HEK293 (cell line): ENCODE data around the gene HPSE2.
"Not testable (repeated sequence)": the region's sequence is repeated elsewhere in the genome, so short reads cannot be mapped to it uniquely, and the experiment has no call there.

ENCODE experiments used
- CTCF ChIA-PET: fragments of 350-600 bp; formaldehyde crosslinking; extraction: SDS; loops from one replicate; lab custom pipeline; 2021; ENCODE audit warnings: antibody characterized with exemption; lab: Yijun Ruan, JAX
- POLR2A ChIA-PET: fragments of 300-600 bp; formaldehyde crosslinking; extraction: SDS; loops from one replicate; lab custom pipeline; 2020; ENCODE audit warnings: antibody characterized with exemption, inconsistent platforms; lab: Yijun Ruan, JAX
- H3K27ac ChIP-seq: fragments of 200-500 bp; sonication (Bioruptor generic); 2 replicates; pipeline ENCODE4 v1.5.1; 2014; ENCODE audit warnings: low read depth, low read length, control low read depth, inconsistent platforms; ENCODE audit errors: extremely low read depth
- H3K36me3 ChIP-seq, 2 experiments: fragments of 200-500 bp in 1 of 2; sonication (Bioruptor generic) in 1 of 2; 1 replicate in 1 of 2; 2 replicates in 1 of 2; pipeline ENCODE4 v1.5.1; 2014 to 2017; ENCODE audit warnings: inconsistent platforms in 2 of 2, low read length in 2 of 2; ENCODE audit not compliant: control insufficient read depth in 2 of 2, insufficient read depth in 1 of 2
- H3K4me1 ChIP-seq: fragments of 200-500 bp; sonication (Bioruptor generic); 2 replicates; pipeline ENCODE4 v1.5.1; 2014; ENCODE audit warnings: mild to moderate bottlenecking, low read length, inconsistent platforms; ENCODE audit not compliant: control insufficient read depth, insufficient read depth
- H3K4me3 ChIP-seq: 2 replicates; pipeline ENCODE4 v1.5.1; 2011; ENCODE audit warnings: low read depth, mild to moderate bottlenecking, control low read depth, low read length, moderate library complexity
- H3K9me3 ChIP-seq: fragments of 200-500 bp; sonication (Bioruptor generic); 2 replicates; pipeline ENCODE4 v1.5.1; 2014; ENCODE audit warnings: low read depth, low read length, inconsistent platforms; ENCODE audit not compliant: control insufficient read depth, insufficient read depth
- BCL11B ChIP-seq: fragments of 450-650 bp; formaldehyde crosslinking; IDR thresholded peaks from 2 replicates; pipeline ENCODE4 v1.5.1; 2016; ENCODE audit warnings: low read depth, missing biosample characterization, missing genetic modification characterization
- HOXC10 ChIP-seq: sonication (generic); formaldehyde crosslinking; IDR thresholded peaks from 2 replicates; pipeline ENCODE4 v1.8.1; 2023; ENCODE audit warnings: mild to moderate bottlenecking, missing genetic modification reagents
- RBAK ChIP-seq: fragments of 450-650 bp; formaldehyde crosslinking; IDR thresholded peaks from 2 replicates; pipeline ENCODE4 v1.5.1; 2016; ENCODE audit warnings: missing biosample characterization, missing genetic modification characterization
- YY2 ChIP-seq: fragments of 450-650 bp; formaldehyde crosslinking; IDR thresholded peaks from 2 replicates; pipeline ENCODE4 v1.5.1; 2016; ENCODE audit warnings: missing biosample characterization, missing genetic modification characterization
- ZBTB11 ChIP-seq: fragments of 450-650 bp; formaldehyde crosslinking; conservative IDR thresholded peaks from 2 replicates; pipeline ENCODE4 v1.5.1; 2016; ENCODE audit warnings: low read depth, missing biosample characterization, missing genetic modification characterization
- ZBTB44 ChIP-seq: fragments of 450-650 bp; IDR thresholded peaks from 2 replicates; pipeline ENCODE4 v1.5.1; 2018; ENCODE audit warnings: missing biosample characterization, mild to moderate bottlenecking, missing genetic modification characterization
- ZBTB7A ChIP-seq: fragments of 450-650 bp; formaldehyde crosslinking; IDR thresholded peaks from 2 replicates; pipeline ENCODE4 v1.5.1; 2016; ENCODE audit warnings: low read depth, missing biosample characterization, missing genetic modification characterization
- ZNF184 ChIP-seq: fragments of 450-650 bp; IDR thresholded peaks from 2 replicates; pipeline ENCODE4 v1.5.1; 2018; ENCODE audit warnings: missing biosample characterization, mild to moderate bottlenecking, missing genetic modification characterization
- ZNF214 ChIP-seq: fragments of 450-650 bp; formaldehyde crosslinking; IDR thresholded peaks from 2 replicates; pipeline ENCODE4 v1.5.1; 2017; ENCODE audit warnings: missing biosample characterization, mild to moderate bottlenecking, missing genetic modification characterization, borderline replicate concordance
- ZNF23 ChIP-seq: fragments of 450-650 bp; formaldehyde crosslinking; IDR thresholded peaks from 2 replicates; pipeline ENCODE4 v1.5.1; 2016; ENCODE audit warnings: missing biosample characterization, missing genetic modification characterization, borderline replicate concordance
- ZNF239 ChIP-seq: fragments of 450-650 bp; formaldehyde crosslinking; IDR thresholded peaks from 2 replicates; pipeline ENCODE4 v1.5.1; 2016; ENCODE audit warnings: missing biosample characterization, missing genetic modification characterization
- ZNF24 ChIP-seq: fragments of 450-650 bp; formaldehyde crosslinking; IDR thresholded peaks from 2 replicates; pipeline ENCODE4 v1.5.1; 2016; ENCODE audit warnings: missing biosample characterization, missing genetic modification characterization
- ZNF335 ChIP-seq: fragments of 450-650 bp; formaldehyde crosslinking; conservative IDR thresholded peaks from 2 replicates; pipeline ENCODE4 v1.5.1; 2016; ENCODE audit warnings: missing biosample characterization, missing genetic modification characterization
- ZNF514 ChIP-seq: fragments of 450-650 bp; formaldehyde crosslinking; IDR thresholded peaks from 2 replicates; pipeline ENCODE4 v1.5.1; 2016; ENCODE audit warnings: missing biosample characterization, missing genetic modification characterization
- ZNF548 ChIP-seq: fragments of 450-650 bp; formaldehyde crosslinking; IDR thresholded peaks from 2 replicates; pipeline ENCODE4 v1.5.1; 2016; ENCODE audit warnings: missing biosample characterization, missing genetic modification characterization
- ZNF658 ChIP-seq: fragments of 450-650 bp; formaldehyde crosslinking; IDR thresholded peaks from 2 replicates; pipeline ENCODE4; 2016; ENCODE audit warnings: missing biosample characterization, missing genetic modification characterization
- ZNF792 ChIP-seq: fragments of 450-650 bp; formaldehyde crosslinking; IDR thresholded peaks from 2 replicates; pipeline ENCODE4 v1.5.1; 2016; ENCODE audit warnings: missing biosample characterization, missing genetic modification characterization
- ZNF837 ChIP-seq: fragments of 450-650 bp; formaldehyde crosslinking; IDR thresholded peaks from 2 replicates; pipeline ENCODE4 v1.5.1; 2016; ENCODE audit warnings: missing biosample characterization, missing genetic modification characterization
- ZXDB ChIP-seq: fragments of 450-650 bp; formaldehyde crosslinking; IDR thresholded peaks from 2 replicates; pipeline ENCODE4 v1.5.1; 2016; ENCODE audit warnings: missing biosample characterization, missing genetic modification characterization
- TF ChIP-seq, protein P1 (sequence below): fragments of 450-650 bp; formaldehyde crosslinking; IDR thresholded peaks from 2 replicates; pipeline ENCODE4 v1.5.1; 2016; ENCODE audit warnings: missing biosample characterization, missing genetic modification characterization
- TF ChIP-seq, protein P2 (sequence below): fragments of 450-650 bp; formaldehyde crosslinking; IDR thresholded peaks from 2 replicates; pipeline ENCODE4 v1.5.1; 2016; ENCODE audit warnings: missing biosample characterization, missing genetic modification characterization

The HPSE2 gene

GRCh38 chr10:98511876-98512275 is 723.8 kb downstream of the HPSE2 start (continued):
- TF ChIP-seq, protein P1, sequence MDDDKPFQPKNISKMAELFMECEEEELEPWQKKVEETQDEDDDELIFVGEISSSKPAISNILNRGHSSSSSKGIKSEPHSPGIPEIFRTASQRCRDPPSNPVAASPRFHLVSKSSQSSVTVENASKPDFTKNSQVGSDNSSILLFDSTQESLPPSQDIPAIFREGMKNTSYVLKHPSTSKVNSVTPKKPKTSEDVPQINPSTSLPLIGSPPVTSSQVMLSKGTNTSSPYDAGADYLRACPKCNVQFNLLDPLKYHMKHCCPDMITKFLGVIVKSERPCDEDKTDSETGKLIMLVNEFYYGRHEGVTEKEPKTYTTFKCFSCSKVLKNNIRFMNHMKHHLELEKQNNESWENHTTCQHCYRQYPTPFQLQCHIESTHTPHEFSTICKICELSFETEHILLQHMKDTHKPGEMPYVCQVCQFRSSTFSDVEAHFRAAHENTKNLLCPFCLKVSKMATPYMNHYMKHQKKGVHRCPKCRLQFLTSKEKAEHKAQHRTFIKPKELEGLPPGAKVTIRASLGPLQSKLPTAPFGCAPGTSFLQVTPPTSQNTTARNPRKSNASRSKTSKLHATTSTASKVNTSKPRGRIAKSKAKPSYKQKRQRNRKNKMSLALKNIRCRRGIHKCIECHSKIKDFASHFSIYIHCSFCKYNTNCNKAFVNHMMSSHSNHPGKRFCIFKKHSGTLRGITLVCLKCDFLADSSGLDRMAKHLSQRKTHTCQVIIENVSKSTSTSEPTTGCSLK (tag by site-specific recombination) = no peak
- TF ChIP-seq ZNF548 (tag by site-specific recombination) = no peak

- CTCF ChIA-PET = no interaction called here
- Histone ChIP-seq H3K27ac (no peak overlapping the region), H3K9me3 (no peaks in the 10 kb centered on the region)
- TF ChIP-seq ZNF24 (tag by site-specific recombination) (no peak), BCL11B (no peak), ZNF335 (tag by site-specific recombination) (no peak), ZNF184 (no peak), ZBTB44 (no peak), ZNF792 (tag by site-specific recombination) (no peak), ZNF239 (tag by site-specific recombination) (no peak), ZBTB11 (tag by site-specific recombination) (no peak)
- TF ChIP-seq, all 188 proteins: peak for 0
- no peak overlapping the region for H3K4me3 ChIP-seq
- POLR2A ChIA-PET = no interaction called here
- H3K36me3 ChIP-seq = no peaks in the 10 kb centered on the region
- H3K4me1 ChIP-seq = no peaks in the 10 kb centered on the region
Measured at GRCh38 chr10:98510412-98510995, 725.1 kb downstream of the HPSE2 start.

- Histone ChIP-seq H3K4me1 (no peaks in the 10 kb centered on the region), H3K4me3 (no peak overlapping the region)
- TF ChIP-seq ZNF514 = no peak
- TF ChIP-seq RBAK = no peak
- TF ChIP-seq HOXC10 = no peak
- no peak for TF ChIP-seq ZNF23 (tag by site-specific recombination)
- TF ChIP-seq, protein P2, sequence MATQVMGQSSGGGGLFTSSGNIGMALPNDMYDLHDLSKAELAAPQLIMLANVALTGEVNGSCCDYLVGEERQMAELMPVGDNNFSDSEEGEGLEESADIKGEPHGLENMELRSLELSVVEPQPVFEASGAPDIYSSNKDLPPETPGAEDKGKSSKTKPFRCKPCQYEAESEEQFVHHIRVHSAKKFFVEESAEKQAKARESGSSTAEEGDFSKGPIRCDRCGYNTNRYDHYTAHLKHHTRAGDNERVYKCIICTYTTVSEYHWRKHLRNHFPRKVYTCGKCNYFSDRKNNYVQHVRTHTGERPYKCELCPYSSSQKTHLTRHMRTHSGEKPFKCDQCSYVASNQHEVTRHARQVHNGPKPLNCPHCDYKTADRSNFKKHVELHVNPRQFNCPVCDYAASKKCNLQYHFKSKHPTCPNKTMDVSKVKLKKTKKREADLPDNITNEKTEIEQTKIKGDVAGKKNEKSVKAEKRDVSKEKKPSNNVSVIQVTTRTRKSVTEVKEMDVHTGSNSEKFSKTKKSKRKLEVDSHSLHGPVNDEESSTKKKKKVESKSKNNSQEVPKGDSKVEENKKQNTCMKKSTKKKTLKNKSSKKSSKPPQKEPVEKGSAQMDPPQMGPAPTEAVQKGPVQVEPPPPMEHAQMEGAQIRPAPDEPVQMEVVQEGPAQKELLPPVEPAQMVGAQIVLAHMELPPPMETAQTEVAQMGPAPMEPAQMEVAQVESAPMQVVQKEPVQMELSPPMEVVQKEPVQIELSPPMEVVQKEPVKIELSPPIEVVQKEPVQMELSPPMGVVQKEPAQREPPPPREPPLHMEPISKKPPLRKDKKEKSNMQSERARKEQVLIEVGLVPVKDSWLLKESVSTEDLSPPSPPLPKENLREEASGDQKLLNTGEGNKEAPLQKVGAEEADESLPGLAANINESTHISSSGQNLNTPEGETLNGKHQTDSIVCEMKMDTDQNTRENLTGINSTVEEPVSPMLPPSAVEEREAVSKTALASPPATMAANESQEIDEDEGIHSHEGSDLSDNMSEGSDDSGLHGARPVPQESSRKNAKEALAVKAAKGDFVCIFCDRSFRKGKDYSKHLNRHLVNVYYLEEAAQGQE (tag by site-specific recombination) = no peak
- no peak for TF ChIP-seq ZXDB (tag by site-specific recombination)
- TF ChIP-seq ZNF837 (tag by site-specific recombination) = no peak
- no peak for TF ChIP-seq ZBTB7A
- TF ChIP-seq YY2 (tag by site-specific recombination) = no peak
- no peak for TF ChIP-seq ZNF214 (tag by site-specific recombination)
- TF ChIP-seq ZNF658 = no peak
- TF ChIP-seq, all 188 proteins: peak for 0
- POLR2A ChIA-PET = no interaction called here
- Histone ChIP-seq H3K36me3 (no peaks in the 10 kb centered on the region), H3K27ac (no peak overlapping the region), H3K9me3 (no peaks in the 10 kb centered on the region)
- CTCF ChIA-PET = no interaction called here
Measured at GRCh38 chr10:98509745-98510144, 725.9 kb downstream of the HPSE2 start.

DNA sequence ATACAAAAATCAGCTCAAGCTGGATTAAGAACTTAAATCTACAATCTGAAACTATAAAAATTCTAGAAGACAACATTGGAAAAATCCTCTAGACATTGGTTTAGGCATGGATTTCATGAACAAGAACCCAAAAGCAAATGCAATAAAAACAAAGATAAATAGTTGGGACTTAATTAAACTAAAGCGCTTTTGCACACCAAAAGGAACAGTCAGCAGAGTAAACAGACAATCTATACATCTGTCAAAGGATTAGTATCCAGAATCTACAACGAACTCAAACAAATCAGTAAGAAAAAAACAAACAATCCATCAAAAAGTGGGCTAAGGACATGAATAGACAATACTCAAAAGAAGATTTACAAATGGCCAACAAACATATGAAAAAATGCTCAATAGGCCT is 733.1 kb downstream of the HPSE2 start:
- H3K4me3 ChIP-seq, CTCF ChIA-PET, H3K4me1 ChIP-seq, H3K36me3 ChIP-seq, H3K9me3 ChIP-seq, H3K27ac ChIP-seq, POLR2A ChIA-PET: not testable (repeated sequence)
